Heart right ventricle (tissue), 16 donors: Measurements from ENCODE around the gene WDR73. TPM values are rescaled to one million over a fixed set of nuclear protein-coding genes. Genes with fewer than 3 reads are reported as not detected.

ENCODE experiments used
- ATAC-seq, 8 donors: fragments of 200-7000 bp; cut with Tn5 transposase; one replicate each; pipeline ENCODE4 v1.9.1; 2020; ENCODE audit warnings: mild to moderate bottlenecking in 8 of 8, moderate library complexity in 8 of 8, moderate number of reproducible peaks in 1 of 8
- DNase-seq, 2 donors: peaks; one replicate each; pipeline ENCODE4 v3.0.0-alpha.2; 2020
- H3K27ac ChIP-seq, 10 donors: fragments of 200-600 bp; sonication (generic) in 2 of 10; one replicate each; pipeline versions ENCODE4 v1.5.0 to v1.8.0; 2020 to 2022; ENCODE audit warnings: mild to moderate bottlenecking in 3 of 10
- H3K27me3 ChIP-seq, 7 donors: fragments of 200-600 bp; one replicate each; pipeline ENCODE4 v1.8.0; 2021 to 2022; ENCODE audit warnings: mild to moderate bottlenecking in 2 of 7
- H3K36me3 ChIP-seq, 9 donors: fragments of 200-600 bp; sonication (generic) in 1 of 9; one replicate each; pipeline versions ENCODE4 v1.5.0 to v1.8.0; 2020 to 2022; ENCODE audit warnings: mild to moderate bottlenecking in 2 of 9
- H3K4me1 ChIP-seq, 9 donors: fragments of 200-600 bp; sonication (generic) in 1 of 9; one replicate each; pipeline versions ENCODE4 v1.5.0 to v1.8.0; 2020 to 2022; ENCODE audit warnings: mild to moderate bottlenecking in 4 of 9
- H3K4me3 ChIP-seq, 10 donors: fragments of 200-600 bp; sonication (generic) in 2 of 10; one replicate each; pipeline versions ENCODE4 v1.5.0 to v1.8.0; 2020 to 2022; ENCODE audit warnings: mild to moderate bottlenecking in 7 of 10, moderate library complexity in 2 of 10
- H3K9me3 ChIP-seq, 11 donors: fragments of 200-600 bp in 10 of 11; sonication (generic) in 2 of 11; one replicate each; pipeline versions ENCODE4 v1.5.0 to v1.8.0; 2013 to 2022; ENCODE audit warnings: mild to moderate bottlenecking in 2 of 11, control low read depth in 1 of 11, moderate library complexity in 1 of 11
- CTCF ChIP-seq, 9 donors: fragments of 200-600 bp; sonication (generic) in 2 of 9; IDR thresholded peaks; one replicate each; pipeline versions ENCODE4 v1.5.0 to v1.8.0; 2021 to 2022; ENCODE audit warnings: antibody characterized with exemption in 9 of 9, mild to moderate bottlenecking in 5 of 9, moderate library complexity in 1 of 9
- WGBS, 2 donors: extraction: QIAGEN DNeasy Blood & Tissue Kit; methylation state at CpG; one replicate each; pipeline ENCODE4 v1.1.7; 2013; ENCODE audit warnings: inconsistent platforms in 1 of 2; 5-methylcytosine and 5-hydroxymethylcytosine counted together
- intact Hi-C, 10 donors: fragments of 100-400 bp; cut with DNase I; formaldehyde crosslinking; loops; one replicate each; pipeline versions ENCODE4 v1.11.1 to v1.14.2; 2022
- polyA plus RNA-seq, 2 donors: library from polyadenylated mRNA; stranded (reverse); fragments of 200-250 nt; gene quantifications; one replicate each; pipeline ENCODE4 v1.2.3, GENCODE V29; 2013
- total RNA-seq, 10 donors: library from RNA; stranded (reverse); fragmentation: NEBNext Ultra II Directional in 3 of 10; extraction: Animal tissue kit (Norgen Biotek cat#: 25700) in 3 of 10; gene quantifications; one replicate each; pipeline versions ENCODE4 v1.2.1 to v1.2.4, GENCODE V29; 2021 to 2023
- donor health status: Arrhythmogenic right ventricular cardiomyopathy.
- donor health status: ischemic (EF 13 %, LVEDD 7.1; RV severe dilation, severe dysfunction).
- donor health status: healthy with polysubstance abuse.
- donor health status: DM: no; HTN: yes; CAD: no.
- donor health status: DM: no; HTN: no; CAD: no.
- donor health status: ischemic (EF 25% LVEDD 6.9; RV normal size, moderate dysfunction).
- donor health status: ischemic (EF 25% LVEDD 5.7; RV mildly dilated, moderate dysfunction).
- donor health status: healthy.
- donor health status: DM: yes; HTN: yes; CAD: no.
- donor health status: Ischemic cardiomyopathy.
- donor health status: ischemic (EF 35%, LVEDD 5.7; RV mildly dilated, moderate dysfunction).
- donor health status: nonischemic (EF 11% LVEDD 7.7; RV severe dilation, severe dysfunction).
- donor health status: DM: yes; HTN: yes; CAD: no.
- donor health status: PGD.
- donor health status: ischemic (EF 29% LVEDD 5.4; RV normal size, mild dysfunction).
- donor health status: nonischemic (EF 23%, LVEDD 6.1; RV moderate dilation, normal function).

WDR73 gene
- total and polyA plus RNA-seq, 12 donors, result 10.4 to 18.4 (median 14.7) TPM

GRCh38 chr15:84603630-84604379, 50.3 kb downstream of the WDR73 start:
- 94% methylated on average over 14 of the region's 14 CpGs for WGBS, 2 donors
- Histone ChIP-seq H3K27me3 (no peaks in the 10 kb centered on the region), H3K4me3 (no peak overlapping the region), H3K27ac (no peak overlapping the region), H3K4me1 (peaks cover 0 to 36% (median 15%) of the 10 kb centered on the region in 9 donors), H3K36me3 (peaks cover 0 to 47% (median 0%) of the 10 kb centered on the region in 9 donors), H3K9me3 (no peaks in the 10 kb centered on the region)
- no peak for TF ChIP-seq CTCF (IDR thresholded peaks at IDR 0.05)
- no peak for DNase-seq
- intact Hi-C loops, result loop anchor here in 3 of 10 donors (5.0 kb wide), 3 partner anchors 33 to 143 kb away; partner anchors contain the start of genes WDR73 (in 2 of the 3) and ZNF592 (in 1 of the 3)
- no peak for ATAC-seq

DNA sequence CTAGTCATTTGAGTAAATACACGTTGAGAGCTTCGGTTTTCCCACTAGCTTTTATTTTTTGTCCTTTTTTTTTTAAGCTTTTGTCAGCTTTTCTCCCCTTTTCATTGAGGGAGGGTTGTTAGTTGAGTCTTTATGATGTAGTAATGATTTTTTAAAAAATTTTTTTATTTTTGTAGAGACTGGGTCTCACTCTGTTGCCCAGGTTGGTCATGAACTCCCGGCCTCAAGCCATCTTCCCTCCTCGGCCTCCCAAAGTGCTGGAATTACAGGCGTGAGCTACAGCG, 52.6 kb downstream of the WDR73 start:
- DNase-seq, result no peak

DNA sequence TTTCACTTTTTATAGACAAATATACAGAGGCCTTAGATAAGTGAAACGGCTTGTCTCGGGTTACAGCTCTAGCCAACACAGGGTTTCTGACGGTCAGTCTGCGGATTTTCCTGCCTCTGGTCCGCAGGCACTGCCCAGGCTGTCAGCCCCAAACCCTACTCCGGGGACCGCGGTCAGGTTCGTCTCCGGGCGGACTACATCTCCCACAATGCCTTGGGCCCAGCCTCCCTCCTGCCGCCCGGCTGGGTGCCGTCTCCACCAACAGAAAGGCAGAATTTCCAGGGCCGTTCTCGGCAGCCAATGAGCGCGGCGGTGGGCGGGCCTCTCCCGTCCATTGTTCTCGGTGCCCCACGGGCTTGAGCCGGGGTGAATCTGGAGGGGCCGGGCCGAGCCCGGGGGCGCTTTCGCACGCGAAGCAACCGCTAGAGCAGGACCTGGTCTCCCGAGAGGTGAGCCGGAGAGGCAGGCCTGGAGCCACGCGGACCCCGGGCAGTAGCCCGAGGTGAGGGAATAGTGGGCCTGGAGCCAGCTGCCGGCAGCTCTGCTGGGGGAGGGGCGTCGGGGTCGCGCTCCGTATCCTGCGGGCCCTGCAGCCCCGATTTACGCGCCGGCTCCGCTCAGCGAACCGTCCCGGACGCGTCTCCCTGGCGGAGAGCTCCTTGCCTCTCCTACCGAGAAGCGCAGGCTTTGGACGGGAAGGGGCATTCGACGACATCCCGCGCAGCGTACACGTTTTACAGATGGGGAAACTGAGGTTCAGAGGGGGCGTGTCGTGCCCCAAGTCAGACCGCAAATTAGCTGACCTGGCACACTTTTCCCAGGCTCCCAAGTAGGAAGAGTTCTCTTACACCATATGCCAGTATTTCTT, 53.2 kb downstream of the WDR73 start, which contains the start of gene ZSCAN2:
ZSCAN2 (plus strand) TSS at position 323 of the 868 bp plus-strand sequence. CDS start 2,919 bp downstream, outside the sequence.
- ATAC-seq, result peak; percentile 98 to 99 (median 99)
- H3K4me3 ChIP-seq, result peak within 1 kb of the TSS; percentile 69 to 99 (median 82)
- TF ChIP-seq CTCF (IDR thresholded peaks at IDR 0.05), result no peak
- H3K27me3 ChIP-seq, result no peaks in the 10 kb centered on the region
- H3K9me3 ChIP-seq, result no peaks in the 10 kb centered on the region
- DNase-seq, result peak; percentile 94 to 96
- H3K4me1 ChIP-seq, result peaks cover 0 to 53% (median 15%) of the 10 kb centered on the region in 9 donors
- WGBS, 2 donors, result 0 to 1% methylated on average over 63 to 68 of the region's 68 CpGs
- peak within 1 kb of the TSS in 9 of 10 donors; percentile 46 to 80 (median 72) for H3K27ac ChIP-seq
- peaks cover 0 to 23% (median 0%) of the 10 kb centered on the region in 9 donors for H3K36me3 ChIP-seq
- intact Hi-C loops, result loop anchor here in 5 of 10 donors (1.0 to 5.0 kb wide), 6 partner anchors 30 to 146 kb away; partner anchors contain the start of genes WDR73 (in 3 of the 5) and ZNF592 (in 1 of the 5)

More for the DNA sequence above, 52.6 kb downstream of the WDR73 start:
- Histone ChIP-seq H3K36me3 (peaks cover 0 to 29% (median 0%) of the 10 kb centered on the region in 9 donors), H3K4me3 (peak overlapping the region; percentile 69 to 99 (median 82)), H3K27ac (peak overlapping the region in 3 of 10 donors; percentile 71 to 80 (median 72)), H3K4me1 (peaks cover 0 to 51% (median 15%) of the 10 kb centered on the region in 9 donors), H3K9me3 (no peaks in the 10 kb centered on the region), H3K27me3 (no peaks in the 10 kb centered on the region)
- 10 to 13% methylated on average over 6 of the region's 6 CpGs for WGBS, 2 donors
- TF ChIP-seq CTCF (IDR thresholded peaks at IDR 0.05), result no peak
- ATAC-seq, result no peak
- intact Hi-C loops, result loop anchor here in 5 of 10 donors (2.0 to 5.0 kb wide), 5 partner anchors 29 to 146 kb away; partner anchors contain the start of genes WDR73 (in 3 of the 5) and ZNF592 (in 1 of the 5)

DNA sequence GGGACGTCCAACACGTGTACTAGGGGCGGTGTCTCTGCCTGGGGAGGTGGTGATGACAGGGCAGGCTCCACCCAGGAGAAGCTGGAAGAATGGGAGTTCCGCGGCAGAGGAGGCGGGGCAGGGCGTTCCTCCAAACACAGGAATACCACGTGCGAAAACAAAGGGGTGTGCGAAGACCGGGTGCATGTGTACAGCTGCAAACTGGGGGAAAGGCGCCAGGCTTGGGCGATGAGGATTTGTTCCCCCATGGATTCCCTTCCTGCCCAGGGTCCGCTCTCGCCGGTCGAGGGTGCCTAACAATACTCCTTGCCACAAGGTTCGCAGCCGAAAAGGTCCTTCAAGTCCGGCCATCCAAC, 53.8 kb downstream of the WDR73 start:
- peak; percentile 81 to 88 for DNase-seq
- TF ChIP-seq CTCF (IDR thresholded peaks at IDR 0.05), result no peak
- intact Hi-C loops, result loop anchor here in 5 of 10 donors (1.0 to 5.0 kb wide), 6 partner anchors 30 to 147 kb away; partner anchors contain the start of genes WDR73 (in 3 of the 5) and ZNF592 (in 1 of the 5)
- Histone ChIP-seq H3K36me3 (peaks cover 0 to 18% (median 0%) of the 10 kb centered on the region in 9 donors), H3K9me3 (no peaks in the 10 kb centered on the region), H3K27ac (peak overlapping the region in 8 of 10 donors; percentile 35 to 80 (median 72)), H3K4me3 (peak overlapping the region; percentile 69 to 99 (median 82)), H3K27me3 (no peaks in the 10 kb centered on the region), H3K4me1 (peaks cover 0 to 55% (median 15%) of the 10 kb centered on the region in 9 donors)
- WGBS, 2 donors, result 0% methylated on average over 20 of the region's 20 CpGs
- peak; percentile 78 to 92 (median 86) for ATAC-seq
